GM20431 (cell line): ENCODE measurements around the gene JARID2.

Source experiments
- in situ Hi-C: fragments of 300-500 bp; cut with MseI, MboI; formaldehyde crosslinking; loops from one replicate; pipeline ENCODE4 v1.15.0; 2020; ENCODE audit warnings: low sequenced_read_pairs; ENCODE audit not compliant: unreplicated experiment

JARID2 gene

DNA sequence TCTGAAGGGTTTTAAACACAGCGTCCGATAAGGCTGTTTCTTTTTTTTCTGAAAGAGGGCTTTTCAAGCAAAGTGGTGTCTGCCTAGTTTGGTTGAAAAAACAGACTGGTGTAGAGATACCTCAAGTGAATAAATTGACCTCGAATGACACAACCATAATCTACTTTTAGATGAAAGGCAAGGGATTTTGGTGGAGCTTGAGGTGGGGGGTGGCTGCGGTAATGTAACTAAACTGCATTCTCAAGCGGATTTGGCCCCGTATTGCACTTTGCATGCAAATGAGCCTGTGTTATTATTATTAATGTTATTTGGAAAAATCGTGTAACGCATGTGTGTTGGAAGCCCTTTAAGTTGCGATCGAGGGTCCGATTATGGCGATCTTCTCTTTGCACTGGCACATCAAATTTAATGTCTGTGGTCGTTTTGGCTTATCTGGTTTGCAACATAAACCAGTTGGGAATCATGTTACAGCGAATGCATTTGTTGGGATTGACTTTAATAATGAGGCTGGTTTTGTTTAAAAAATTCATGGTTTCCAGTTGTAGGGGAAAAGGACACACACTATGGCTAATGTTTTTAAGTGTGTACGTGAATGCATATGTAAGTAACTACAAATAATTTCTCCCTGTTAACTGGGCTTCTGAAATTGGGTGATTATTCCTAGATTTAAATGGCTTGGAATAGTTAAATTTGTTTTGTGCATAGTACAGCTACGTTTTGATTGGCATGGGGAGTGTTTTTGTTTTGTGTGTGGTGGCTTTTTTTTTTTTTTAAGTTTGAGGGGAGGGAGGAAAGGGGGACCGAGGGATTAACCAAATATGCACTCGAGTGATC lies 1.0 kb downstream of the JARID2 start:
- in situ Hi-C loops = no loop called here

DNA sequence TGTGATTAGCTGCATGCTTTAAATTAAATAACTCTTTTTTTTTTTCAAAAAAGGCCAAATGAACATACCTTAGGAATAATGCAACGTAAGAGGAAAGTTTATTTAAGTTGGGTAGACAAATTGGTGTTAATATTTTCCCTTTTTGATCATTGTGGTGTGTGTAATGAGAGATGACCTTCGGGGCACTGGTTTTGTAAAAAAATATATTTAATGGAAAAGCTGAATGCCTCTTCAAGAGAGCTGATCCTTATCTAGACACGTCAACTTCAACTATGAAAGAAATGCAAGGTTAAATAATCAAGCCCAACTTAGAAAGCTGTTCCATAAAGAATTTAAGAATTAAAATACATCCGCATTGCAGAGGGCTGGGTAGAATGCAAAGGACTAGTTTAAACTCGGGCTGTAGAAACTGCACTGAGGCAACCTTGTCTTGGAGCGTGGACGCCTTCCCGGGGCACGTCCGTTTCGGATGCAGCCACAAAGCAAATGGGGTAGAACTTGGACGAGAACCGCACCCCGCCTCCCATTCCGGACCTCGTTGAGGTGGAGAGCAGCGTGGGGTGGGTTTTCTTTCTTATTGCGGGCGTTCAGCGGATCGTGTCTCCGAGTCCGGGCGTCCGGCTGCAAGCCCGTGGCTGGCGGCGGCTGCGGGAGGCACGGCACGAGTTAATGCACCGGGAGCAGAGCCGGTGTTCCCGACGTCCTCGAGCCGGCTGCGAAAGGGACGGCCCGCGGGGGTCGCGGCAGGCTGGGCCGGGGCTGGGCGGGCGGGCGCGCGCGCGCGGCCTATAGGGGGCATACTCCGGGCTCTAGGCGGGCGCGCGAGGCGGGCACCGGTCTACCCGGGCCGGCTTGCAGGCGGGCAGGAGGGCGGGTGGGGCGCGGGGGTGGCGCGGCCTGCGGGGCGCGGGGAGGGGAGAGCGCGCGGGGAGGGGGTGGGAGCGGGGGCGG lies 1.9 kb downstream of the JARID2 start:
- in situ Hi-C loops = no loop called here

DNA sequence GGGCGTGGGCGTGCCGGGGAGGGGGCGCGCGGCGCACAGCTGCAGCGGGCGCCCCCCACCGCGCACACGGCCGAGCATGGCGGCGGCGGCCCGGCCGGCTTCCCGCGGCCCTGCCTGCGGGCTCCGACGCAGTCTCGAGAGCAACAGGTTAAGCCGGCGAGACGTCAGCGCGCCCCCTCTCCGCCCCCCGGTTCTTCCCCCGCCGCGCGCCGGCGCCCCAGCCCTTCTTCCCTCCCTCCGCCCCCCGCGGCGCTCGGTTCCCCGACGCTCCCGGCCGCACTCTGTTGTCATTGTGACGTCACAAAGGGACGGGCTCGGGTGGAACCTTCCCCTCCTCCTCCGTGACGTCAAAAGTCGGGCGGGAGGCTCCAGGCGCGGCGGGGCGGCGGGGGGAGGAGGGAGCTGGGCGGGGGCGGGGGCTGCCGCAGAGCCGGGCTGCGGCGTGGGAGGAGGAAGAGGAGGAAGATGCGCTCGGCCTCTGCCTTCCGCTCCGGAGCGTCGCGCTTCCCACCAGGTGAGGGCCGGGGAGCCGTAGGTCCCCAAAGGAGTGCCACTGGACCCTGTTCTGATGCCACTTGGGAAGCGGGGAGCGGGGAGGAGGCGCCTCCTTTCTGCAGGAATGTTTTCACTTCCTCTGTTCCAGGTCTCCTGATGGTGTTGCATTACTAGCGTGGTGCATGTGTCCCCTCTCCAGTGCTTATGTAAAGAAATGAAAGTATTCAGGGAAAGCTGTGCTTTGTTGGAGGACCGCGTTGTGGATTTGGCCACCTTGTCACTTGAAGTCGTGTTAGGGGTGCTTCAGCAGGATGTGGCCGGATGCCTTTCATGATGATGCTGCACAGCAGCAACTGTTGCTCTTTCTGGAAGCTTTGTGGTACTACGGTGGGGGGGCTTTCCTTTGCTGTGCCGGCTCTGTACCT lies 2.8 kb downstream of the JARID2 start:
- in situ Hi-C loops = no loop called here

DNA sequence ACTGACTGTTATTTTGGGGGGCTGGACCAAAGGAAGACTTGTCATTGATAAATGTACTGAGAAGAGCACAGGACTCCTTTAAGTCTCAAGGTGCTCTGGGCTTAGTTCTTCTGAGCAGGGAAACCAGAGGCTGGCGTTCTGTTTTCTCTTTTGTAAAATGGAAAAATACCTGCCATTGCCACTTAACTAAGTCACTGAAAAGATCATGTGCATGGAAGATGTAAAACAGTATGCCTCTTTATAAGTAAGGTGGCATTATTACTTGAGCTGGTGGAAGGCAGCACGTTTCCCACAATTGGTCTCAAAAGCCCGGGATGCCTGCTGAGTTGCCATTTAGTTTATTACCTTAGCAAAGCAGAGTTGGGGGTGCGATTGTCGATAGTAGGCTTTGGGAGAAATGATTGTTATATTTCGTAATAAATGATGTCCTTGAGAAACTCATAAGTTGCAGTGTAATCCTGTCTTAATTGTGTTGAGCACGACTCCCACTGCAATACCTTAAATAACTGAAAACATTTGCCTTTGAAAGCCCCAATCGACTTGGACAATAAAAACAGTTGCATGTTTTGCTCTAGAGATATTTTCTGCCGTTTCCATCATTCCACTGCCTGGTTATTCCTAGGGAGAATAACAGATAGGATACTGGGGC lies 3.6 kb downstream of the JARID2 start:
- in situ Hi-C loops = no loop called here

DNA sequence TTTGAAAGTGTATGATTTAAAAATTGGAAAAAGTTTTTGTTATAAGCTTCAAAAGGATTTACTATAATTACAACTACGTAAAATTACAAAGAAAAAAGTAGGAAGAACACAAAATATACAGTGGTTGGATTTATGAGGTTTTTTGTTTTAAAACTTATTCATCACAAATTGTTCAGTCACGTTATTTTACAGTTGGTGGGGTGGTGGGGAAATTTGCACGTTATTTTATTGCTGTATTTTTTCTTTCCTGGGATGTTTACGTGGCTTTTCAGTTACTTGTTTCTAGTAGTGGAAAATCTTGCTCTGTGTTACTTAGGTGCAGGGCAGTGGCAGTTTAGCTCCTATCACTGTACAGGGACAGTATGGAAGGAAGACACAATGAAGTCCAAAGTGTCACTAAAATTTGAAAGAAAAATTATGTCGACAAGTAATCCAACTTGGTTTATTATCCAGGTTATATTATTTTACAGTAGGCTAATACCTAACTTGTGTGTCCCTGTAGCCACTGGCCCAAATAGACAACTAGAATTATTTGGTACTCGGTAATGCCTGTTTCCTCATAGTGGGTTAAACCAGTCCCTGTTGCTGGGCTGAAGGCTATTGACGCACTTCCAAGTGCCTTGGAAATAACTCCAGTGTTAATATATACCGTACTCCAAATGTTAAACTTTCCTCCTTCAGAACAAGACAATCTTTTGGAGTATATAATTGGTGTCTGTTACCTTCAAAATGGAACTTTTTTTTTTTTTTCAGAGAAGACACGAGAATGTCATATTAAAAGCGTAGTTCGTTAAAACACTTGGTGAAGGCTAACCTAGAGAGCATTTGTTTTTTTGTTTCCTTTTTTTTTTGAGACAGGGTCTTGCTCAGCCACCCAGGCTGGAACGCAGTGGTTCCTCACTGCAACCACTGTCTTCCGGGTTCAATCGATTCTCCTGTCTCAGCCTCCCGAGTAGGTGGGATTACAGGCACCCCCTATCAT lies 4.6 kb downstream of the JARID2 start:
- in situ Hi-C loops = no loop called here

DNA sequence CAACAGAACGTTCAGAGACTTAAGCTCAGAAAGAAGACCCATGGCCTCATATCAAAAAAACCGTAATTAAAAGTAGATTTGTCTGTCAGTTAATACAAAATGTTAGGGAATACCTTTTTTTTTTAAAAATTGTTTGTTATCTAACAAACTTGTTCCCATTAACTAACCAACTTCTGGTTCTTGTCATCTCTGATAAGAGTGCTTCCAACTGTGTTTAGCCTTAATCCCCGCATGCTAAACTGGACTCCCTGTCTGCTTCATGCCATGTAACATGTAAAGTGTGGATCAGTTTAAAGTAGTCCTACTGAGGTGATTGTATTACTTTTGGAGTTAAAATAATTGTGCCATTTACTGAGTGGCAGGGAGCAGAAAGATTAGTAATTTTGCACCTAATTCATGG lies 6.3 kb downstream of the JARID2 start:
- in situ Hi-C loops = no loop called here

DNA sequence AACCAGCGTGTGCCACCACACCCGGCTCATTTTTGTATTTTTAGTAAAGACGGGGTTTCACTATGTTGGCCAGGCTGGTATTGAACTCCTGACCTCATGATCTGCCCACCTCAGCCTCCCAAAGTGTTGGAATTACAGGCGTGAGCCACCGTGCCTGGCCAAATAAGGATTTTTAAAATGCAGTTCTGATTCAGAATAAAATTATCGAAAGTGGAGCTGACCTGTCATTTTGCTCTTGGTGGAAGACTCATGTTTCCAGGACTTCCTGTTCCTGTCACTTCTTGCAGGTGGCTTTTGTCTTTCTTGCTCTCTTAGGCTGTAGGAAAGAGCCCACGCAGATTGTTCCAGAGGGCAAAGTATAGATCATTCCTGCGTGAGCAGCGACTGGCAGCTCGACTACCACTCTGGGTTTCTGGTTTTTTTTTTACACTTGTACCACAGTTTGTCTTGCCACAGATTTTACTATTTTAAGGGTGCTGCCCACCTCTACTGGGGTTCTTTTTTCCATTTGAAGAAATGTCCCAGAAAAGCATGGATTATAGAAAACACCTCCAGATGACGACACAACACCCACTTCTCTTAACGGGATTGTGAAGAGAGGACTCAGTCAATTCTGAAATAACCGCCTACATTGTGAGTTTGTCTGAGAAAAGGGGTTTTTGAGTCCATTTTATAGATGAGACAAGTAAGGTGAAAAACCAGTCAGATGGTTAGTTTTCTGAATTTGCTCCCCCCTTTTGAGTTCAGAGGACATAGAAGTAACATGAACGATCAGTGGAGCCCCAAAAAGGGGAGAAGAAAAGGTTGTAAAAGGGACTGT lies 7.5 kb downstream of the JARID2 start:
- in situ Hi-C loops = no loop called here

DNA sequence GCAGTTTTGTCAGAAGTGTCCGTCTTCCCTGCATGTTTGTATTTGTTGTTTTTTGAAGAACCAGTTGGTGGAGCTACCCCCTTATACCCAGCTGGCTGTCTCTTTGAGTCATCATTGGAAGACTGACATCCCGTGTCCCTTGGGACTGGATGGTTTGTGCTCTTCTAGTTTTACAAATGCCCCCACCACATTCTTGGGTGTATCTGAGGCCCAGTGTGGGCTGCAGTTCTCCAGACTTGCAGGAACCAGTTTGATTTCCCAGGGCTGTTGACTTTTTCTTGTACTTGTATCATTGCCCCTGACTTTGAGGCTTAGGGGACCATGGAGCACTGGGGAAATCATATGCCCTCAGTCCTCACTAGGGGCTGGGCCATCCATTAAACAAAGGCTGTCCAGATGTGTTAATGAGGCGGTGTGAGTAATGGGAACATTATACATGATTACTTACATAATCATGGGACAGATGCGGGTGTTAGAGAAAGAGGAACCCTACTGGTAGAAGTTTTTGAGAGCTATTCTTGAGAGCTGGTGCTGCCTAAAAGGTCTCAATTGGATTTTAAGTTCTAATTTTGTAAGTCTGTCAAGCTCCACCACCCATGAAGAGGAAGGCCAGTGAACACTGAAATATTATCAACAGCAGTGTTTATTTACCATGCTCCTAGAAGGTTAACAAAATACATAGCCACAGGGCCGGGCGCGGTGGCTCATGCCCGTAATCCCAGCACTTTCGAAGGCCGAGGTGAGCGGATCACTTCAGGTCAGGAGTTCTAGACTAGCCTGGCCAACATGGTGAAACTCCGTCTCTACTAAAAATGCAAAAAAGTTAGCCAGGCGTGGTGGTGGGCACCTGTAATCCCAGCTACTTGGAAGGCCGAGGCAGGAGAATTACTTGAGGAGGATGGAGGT lies 8.5 kb downstream of the JARID2 start:
- in situ Hi-C loops = no loop called here

DNA sequence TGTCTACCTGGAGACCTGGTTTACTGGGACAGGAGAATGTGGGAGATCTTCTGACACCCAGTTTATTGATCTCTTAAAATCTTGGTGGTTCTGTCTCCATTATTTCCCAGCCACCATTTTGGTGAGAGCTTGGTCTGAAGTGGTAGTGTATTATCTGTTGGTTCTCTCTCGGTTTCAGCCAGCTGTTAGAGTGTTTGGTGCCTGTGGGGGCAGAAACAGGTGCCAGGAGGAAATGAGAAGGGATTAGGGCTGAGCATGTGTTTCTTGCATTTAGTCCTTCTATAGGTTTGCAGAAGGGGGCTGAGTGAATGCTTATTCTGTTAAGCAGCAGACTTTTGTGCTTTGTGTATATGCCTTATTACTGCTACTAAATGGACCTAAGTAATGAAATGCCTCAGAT lies 9.6 kb downstream of the JARID2 start:
- in situ Hi-C loops = no loop called here

DNA sequence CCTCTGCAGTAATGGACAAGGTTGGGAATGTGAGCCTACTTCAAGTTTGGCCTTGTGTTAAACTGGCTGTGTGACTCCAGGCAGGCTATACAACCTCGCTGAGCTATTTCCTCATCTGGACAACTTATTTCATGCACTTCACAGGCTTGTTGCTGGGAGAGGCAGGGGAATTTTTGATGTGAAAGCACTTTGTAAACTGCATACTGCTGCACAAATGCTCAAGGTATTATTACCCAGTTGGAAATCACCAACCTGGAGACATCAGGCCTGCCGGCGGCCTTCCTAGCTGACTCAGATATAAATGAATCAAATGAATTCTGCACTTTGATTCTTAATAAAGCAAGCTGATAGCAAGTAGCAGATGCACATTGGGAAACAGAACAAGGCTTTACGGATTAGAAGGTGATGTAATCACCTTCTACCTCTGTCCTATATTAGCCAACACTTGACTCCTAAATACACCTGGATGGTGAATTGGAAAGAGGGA lies 10.1 kb downstream of the JARID2 start:
- in situ Hi-C loops = no loop called here

DNA sequence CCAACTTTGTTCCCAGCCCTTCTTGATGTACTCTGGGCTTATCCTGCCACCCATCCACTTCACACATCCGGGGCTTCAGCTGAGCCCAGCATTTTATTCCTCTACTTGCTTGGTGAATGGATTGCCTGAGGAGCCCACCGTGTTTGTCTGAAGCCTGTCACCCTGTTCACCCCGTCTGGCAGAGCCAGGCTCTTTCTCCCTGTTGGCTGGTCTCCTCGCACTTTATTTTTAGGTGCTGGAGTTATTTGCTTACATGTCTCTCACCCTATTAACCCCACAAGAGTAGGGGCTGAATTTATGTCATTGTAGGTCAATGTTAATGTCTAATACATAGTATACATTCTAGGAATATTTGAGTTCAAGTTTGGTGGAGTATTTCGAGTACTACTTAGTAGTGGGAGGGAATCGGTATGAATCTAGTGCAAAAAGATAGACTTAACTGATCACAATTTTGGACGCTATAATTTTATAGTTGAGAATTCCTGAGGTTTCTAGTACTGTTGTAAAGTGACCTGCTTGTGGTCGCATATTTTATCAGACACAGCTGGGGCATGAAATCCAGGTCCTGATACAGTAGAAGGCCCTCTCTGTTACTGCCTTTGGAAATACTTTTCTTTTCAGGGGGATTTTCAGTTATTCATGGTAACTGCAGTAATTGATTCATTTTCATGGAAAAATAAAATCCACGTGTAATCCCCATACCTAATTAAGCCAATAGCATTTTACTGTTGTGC lies 10.8 kb downstream of the JARID2 start:
- in situ Hi-C loops = no loop called here

DNA sequence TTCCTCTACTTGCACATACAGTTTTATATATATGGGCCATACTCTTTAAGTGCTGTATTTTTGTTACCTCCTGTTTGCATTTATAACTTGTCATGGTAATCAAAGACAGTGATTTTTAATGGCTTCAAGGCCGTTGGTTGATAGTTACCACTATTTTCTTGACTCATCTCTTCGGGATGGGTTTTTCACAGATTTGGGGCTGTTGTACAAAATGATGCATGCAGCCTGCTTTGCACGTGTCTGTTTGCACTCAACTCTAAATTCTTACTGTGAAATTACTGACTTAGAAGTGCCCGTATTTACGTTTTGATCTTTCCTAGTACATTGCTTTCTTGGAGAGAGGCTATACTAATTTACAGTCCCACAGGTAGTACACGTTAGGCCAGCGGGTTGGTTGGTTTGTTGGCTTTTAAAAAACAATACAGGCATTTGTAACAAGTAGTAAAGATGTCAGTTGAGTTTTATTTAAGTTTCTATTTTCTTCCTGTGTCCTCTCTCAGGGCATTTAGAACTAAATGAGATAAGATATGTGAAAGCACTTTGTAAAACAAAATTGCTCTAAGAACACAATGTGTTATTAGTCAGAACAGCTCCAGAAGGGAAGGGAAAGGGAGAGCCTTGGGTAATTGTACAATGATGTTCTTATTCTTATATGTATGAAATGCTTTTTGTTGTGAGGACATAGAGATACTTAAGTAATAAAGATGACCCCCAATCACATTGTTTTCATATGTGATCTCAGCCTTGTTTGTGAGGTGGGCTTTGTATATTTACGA lies 11.7 kb downstream of the JARID2 start:
- in situ Hi-C loops = no loop called here

DNA sequence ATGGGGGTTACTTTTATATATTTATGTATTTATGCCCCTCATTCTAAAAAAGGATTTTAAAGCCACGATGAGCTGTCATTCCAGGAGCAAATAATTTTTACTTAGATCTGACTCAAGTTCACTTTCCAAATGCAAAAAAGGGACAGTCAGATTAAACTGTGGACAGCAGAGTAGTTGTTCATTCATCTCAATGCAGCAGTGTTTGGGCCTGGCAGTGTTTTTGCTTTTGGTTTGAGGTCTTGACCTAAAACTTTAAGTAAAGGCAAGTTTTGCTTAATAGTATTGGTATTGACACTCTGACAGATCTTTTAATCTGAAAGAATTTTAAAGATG lies 13.9 kb downstream of the JARID2 start:
- in situ Hi-C loops = no loop called here

DNA sequence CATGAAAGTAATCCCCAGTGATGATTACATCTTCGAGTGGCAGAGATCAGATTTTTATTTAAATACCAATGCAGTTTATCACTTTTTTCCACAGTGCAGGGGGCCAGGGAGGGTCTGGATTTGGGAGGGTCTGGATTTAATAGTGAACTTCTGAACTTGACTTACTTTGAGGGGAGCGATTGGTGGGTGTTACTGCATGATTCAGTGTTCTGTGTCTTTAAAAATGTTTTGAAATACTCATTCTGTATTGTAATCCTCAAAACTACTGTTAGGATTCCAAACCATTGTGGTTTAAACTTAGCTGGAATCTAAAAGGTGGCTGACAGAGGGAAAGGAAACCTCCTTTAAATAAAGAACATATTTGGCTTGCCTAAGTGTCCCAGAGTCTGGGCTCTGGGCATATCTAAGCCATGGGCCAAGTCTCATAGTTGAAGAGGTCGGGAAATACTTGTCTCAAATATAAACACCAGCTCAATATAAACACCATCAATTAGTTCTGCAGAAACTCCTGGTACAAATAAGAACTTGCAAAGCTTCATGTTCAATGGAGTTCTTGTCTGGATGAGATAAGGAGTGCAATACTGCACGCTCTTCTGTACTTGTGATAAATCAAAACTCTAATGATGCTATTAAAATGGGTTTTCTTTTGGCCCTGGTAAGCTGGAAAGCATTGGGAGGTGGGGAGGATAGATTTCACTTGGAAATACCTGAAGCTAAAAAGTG lies 14.4 kb downstream of the JARID2 start:
- in situ Hi-C loops = no loop called here
